Activated CD4-positive, alpha-beta T cell treated with anti-CD3 and anti-CD28 coated beads, Interleukin-2, amount 50 U/mL, for 24 hours (primary cell): ENCODE results near the gene ITPKB.
A peak's percentile ranks its signal among the peaks of the same experiment; 100 is the strongest.
"Not testable (repeated sequence)": the region's sequence is repeated elsewhere in the genome, so short reads cannot be mapped to it uniquely, and the experiment has no call there.

Experiments
- DNase-seq, 2 donors: peaks; one replicate each; pipeline ENCODE4 v3.0.0-alpha.2; 2020; ENCODE audit warnings: low read depth in 1 of 2, low spot score in 1 of 2

The ITPKB gene

DNA sequence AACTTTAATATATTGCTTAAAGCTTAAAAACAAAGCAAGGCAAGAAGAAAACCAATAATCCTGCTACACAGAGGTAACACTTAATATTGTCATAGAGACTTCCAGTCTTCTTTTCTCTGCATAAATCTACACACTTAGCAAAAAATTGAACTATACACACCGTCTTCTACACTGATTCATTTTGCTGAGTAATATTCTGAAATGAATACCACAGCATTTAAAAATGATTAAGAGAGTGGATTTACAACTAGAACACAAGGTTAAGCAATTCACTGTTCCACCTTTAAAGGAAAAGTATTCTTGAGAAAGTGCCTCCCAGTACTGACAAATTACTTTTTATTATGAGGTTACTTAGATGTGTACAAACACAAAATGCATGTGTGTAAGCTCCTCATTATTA, 22.2 kb upstream of the ITPKB start:
- no peak for DNase-seq

- no peak for DNase-seq
Measured at GRCh38 chr1:226754793-226755533, 15.9 kb upstream of the ITPKB start.

DNA sequence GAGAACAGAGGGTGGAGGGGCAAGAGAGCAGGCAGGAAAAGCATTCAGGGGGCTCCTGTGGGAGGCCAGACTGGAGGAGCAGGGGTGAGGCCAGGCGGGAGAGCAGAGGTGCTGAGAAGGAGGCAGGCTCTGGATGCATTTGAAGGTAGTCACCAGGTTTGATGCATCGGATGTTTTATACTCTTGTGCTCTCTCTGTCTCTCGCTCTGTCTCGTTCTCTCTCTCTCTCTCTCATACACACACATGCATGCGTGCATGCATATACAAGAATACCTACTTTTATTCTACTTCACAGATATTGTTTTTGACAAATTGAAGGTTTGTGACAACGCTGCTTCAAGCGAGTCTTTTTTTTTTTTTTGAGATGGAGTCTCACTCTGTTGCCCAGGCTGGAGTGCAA, 15.0 kb upstream of the ITPKB start:
- no peak for DNase-seq

DNA sequence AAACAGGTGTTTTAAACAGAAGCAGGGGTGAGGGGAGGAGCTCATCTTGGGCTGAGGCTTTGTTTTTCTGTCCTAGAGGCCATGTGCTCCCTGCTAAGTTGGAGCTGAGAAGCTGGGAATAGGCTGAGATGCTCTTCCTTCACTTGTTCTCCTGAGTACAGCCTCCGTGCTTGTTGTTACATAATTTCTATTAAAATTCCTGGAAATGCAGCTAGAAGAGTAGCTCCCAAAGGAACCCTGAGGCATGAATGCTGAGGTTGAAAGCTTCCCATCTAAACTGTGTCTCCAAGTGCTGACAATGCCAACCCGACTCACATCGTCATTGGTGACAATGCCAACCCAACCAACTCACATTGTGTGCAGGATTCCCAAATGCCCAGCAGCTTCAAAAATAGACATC, 12.6 kb upstream of the ITPKB start:
- no peak for DNase-seq

GRCh38 chr1:226751214-226751613, 12.1 kb upstream of the ITPKB start:
- no peak for DNase-seq

DNA sequence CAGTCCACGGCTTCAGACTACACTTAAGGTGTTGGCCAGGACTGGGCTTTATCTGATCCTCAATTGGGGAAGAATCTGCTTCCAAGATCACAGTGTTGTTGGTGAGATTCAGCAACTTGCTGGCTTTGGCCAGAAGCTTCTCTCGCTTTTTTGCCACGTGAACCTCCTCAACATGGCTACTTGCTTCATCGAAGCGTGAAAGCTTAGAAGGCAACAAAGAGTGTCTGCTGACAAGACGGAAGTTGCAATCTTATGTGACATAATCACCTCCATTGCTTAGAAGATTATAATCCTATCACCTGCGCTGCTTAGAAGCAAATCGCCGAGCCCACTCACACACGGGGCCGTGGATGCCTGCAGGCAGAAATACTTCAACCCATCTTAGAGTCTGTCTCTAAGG, 10.4 kb upstream of the ITPKB start:
- no peak for DNase-seq

DNA sequence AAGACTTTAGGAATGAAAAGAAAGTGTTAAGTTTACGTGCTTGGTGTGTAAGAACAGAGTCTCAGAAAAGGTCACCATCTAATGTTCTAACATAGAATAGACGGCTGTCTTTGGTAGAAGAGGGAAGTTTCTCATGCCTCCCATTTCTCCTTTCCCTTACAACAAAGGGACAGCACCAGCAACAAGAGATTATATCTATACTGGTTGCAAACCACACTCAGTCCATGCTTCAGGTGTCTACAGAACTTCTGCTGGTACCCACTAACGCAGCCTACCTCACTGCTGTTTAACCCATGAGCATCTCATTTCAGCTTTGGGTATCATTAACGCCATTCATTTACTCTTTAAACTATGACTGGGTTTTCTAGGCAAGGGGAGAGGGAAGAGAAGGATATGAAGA, 9.2 kb upstream of the ITPKB start:
- no peak for DNase-seq

- DNase-seq = not testable (repeated sequence)
Measured at GRCh38 chr1:226747519-226748263, 8.6 kb upstream of the ITPKB start.

DNA sequence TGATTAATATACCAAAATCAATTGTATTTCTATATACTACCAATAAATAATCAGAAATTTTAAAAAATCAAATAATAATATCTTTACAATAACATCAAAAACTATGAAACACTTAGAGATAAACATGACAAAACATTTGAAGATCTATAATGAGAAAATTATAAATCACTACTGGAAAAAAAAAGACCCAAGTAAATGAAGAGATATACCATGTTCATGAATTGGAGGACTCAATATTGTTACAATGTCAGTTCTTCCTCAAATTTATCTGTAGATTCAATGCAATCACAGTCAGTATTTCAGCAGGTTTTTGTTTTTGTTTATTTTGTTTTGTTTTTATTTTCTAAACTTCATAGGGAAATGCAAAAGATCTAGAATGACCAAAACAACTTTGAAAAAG, 4.2 kb upstream of the ITPKB start:
- DNase-seq = no peak

- DNase-seq = no peak
Measured at GRCh38 chr1:226741009-226741408, 1.9 kb upstream of the ITPKB start.

- no peak for DNase-seq
Measured at GRCh38 chr1:226739696-226740065, 599 bp upstream of the ITPKB start.

DNA sequence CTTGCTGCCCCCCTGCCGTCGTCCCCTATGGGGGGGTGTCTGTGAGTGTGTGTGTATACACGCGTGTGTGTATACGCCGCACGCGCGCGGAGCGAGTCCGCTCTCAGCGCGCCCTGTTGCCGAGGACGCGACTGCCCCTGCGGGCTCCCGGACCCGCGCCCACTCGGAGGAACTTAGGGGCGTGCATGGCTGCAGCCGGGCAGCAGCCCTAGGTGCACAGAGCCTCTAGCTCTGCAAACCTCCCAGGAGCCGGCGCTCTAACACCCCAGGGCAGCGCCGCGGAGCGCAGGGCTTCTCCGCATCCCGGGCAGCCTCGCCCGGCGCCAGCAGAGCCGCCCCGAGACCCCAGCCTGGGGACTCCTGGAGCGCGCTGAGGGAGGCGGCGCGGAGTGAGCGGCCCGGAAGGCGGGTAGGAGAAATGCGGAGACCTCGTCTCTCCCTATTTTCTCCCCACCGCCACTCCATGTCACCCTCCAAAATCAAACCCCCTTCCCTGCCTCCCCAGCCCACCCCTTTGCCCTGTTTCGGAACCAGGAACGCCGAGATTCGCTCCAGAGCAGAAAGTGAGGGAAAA, 574 bp downstream of the ITPKB start:
- DNase-seq = no peak

DNA sequence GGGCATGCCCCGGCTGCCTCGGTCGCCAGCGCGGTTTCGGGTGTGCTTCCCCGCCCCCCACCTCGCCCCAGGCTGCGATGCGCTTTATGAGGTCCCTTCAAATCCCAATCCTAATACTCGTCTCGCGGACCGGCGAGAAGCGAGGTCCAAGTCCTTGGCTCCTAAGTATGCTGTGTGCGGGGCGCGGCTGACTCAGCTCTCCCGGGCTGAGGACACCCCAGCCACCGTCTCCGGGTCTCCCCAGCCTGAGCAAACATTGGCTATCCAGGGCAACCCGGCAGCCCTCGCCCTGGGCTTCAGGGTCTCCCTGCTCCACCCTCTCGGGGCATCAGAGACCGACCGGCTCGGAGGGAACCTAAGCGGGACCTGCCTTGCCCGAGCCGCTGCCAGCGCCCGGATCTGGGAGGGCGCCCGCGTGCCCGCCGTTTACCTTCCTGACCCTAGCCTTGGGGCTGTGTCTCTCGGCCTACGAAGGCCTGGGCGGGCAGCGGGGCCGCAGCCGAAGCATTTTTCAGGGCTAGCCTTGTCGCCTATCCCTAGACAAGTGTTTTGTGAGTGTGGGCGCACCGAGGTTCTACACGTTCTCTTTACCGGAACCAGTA, 1.2 kb downstream of the ITPKB start:
- peak in 1 of 2 donors; percentile 37 for DNase-seq

- DNase-seq = peak in 1 of 2 donors; percentile 38
Measured at GRCh38 chr1:226736908-226737818, 1.9 kb downstream of the ITPKB start.

DNA sequence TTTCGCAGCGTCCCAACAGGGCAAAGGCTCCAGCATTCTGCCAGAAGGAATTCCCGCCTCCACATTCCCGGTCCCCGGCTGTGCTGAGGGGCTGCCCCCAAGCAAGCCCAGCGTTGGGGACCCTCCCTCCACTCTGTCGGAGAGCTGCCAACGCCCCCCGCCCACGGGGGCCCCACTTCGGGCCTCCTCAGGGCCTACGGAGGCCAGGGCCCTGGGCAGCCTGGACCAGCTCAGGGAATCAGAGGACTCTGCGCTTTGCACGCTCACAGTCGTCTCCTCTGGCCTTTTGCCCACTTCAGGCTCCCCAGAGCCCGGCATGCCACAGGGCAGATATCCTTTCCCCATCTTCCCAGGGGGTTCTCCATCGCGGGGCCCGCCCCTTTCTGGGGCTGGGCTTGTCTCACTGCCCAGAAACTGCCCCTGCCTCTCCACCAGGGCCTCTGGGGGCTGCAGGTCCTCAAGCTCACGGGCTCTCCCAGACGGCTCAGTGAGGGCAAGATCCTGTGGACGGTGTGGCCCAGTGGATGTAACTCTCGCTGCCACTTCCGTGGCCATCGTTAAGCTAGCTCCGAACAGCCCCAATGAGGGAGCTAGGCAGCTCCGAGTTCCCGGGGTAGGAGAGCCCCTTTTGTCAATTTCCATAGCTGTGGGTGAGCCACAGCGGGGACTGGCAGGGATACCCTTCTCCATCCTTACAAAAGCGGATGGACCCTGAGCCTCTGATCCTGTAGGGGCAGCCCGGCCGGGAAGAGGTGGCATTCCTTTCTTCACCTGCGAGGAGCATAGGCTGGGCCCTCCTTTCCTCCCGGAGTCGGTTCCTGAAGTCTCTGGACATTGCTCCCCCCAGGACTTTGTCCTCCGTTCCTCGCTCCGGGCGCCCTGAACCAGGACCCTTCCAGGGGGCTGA, 2.8 kb downstream of the ITPKB start:
- DNase-seq = no peak

DNA sequence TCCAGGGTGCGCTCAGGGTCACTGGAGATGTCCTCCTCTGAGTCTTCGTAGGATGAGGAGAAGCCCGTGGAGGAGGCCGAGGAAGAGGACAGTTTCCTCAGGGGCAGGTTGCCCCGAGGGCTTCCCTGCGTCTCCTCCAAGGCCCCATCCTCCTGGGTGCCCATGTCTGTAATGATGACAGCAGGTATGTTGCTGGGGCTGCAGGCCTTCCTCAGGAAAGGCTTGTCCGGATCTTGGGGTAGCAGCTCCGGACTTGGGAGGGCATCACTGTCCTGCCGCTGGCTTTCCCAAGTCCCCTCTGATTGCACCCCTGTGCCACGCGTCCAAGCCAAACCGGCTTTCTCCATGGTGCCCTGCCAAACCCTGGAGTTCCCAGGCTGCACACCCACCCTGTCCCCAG, 3.5 kb downstream of the ITPKB start:
- no peak for DNase-seq

DNA sequence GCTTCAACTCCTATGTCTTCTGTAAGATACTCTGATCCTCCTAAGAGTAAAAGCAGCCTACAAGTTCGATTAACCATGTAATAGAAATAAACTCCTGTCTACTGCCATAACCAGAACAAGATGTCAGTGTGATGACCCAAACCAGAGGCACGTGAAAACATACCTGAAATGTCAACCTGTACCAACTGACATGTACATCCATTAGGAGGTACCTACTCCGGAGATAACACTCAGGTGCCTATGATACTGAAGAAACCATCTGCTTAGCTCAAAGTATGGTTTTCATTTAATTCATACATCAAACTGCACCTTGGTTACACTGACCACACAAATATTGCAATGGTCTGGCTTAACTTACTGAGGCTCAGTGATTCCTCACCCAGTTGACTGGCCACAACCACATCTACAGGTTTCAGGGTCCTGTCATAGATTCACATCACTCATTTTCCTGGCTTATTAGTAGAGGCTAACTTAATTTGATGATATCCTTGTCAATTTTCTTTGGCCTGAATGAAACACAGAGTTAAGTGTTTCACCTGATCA, 4.4 kb downstream of the ITPKB start:
- DNase-seq = no peak

DNA sequence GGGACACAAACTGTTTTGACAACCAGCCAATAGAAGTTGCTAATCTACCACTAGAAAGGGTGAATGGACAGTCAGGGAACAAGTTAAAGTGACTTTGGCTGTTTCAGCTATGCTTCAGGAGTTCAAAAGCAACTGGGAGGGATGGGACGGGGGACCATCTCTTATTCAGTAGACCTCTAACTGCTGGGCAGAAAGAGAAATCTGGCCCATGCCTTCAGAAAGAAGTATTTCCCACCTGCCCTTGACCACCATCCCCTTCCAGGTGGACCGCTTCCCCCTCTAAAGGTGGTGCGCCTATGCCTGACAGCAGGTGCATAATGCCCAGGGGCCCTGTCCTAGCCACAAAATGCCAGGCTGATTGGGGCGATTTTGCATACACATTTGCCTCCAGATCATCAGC, 5.2 kb downstream of the ITPKB start:
- DNase-seq = no peak

DNA sequence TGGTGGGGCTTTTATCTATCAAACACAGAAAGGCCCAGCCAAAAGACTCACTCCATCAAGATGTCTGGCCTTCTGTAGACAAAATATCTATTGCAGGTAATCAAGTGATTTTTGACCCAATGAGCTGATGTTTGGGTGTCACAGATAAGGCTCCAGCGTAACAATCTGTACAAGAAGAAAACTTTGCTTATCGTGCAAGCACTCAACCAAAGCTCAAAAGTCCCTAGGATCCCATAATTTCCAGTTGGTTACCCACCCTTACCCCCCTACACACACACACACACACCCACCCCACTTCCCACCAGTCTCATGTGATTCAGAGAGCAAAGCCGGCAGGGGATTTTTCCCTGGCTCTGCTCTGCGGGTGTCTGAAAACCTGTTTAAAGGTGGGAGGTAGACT, 5.8 kb downstream of the ITPKB start:
- DNase-seq = no peak

- DNase-seq = no peak
Measured at GRCh38 chr1:226732856-226733291, 6.2 kb downstream of the ITPKB start.
